CD8-positive, alpha-beta memory T cell (primary cell): ENCODE results near the gene TAAR9. TPM values are rescaled to one million over a fixed set of nuclear protein-coding genes. Genes with fewer than 3 reads are reported as not detected.
"Not testable (repeated sequence)": the region's sequence is repeated elsewhere in the genome, so short reads cannot be mapped to it uniquely, and the experiment has no call there.

Experiments
- CTCF ChIA-PET: fragments of 350-600 bp; sonication (Branson Sonifier 250); formaldehyde crosslinking; loops from one replicate; lab custom pipeline; 2021; ENCODE audit warnings: antibody characterized with exemption; lab: Charles Lee
- POLR2A ChIA-PET: fragments of 350-600 bp; sonication (Branson Sonifier 250); formaldehyde crosslinking; loops from one replicate; lab custom pipeline; 2021; ENCODE audit warnings: antibody characterized with exemption; lab: Charles Lee
- DNase-seq, 5 donors: peaks; one replicate each; pipeline versions ENCODE4 v3.0.0 to v3.0.0-alpha.2; 2020 to 2022; ENCODE audit warnings: mixed read lengths in 1 of 5
- H3K27ac ChIP-seq: one replicate; pipeline ENCODE4 v1.7.0; 2013; ENCODE audit warnings: low read depth, mild to moderate bottlenecking, low read length, moderate library complexity
- H3K27me3 ChIP-seq: 2 replicates; pipeline ENCODE4 v1.7.0; 2013; ENCODE audit warnings: low read length, mild to moderate bottlenecking; ENCODE audit not compliant: insufficient read depth, poor library complexity, severe bottlenecking
- H3K36me3 ChIP-seq: 2 replicates; pipeline ENCODE4 v1.7.0; 2013; ENCODE audit warnings: mild to moderate bottlenecking, low read length, moderate library complexity; ENCODE audit not compliant: insufficient read depth
- H3K4me1 ChIP-seq: 2 replicates; pipeline ENCODE4 v1.7.0; 2013; ENCODE audit warnings: mild to moderate bottlenecking, low read length, moderate library complexity; ENCODE audit not compliant: insufficient read depth
- H3K4me3 ChIP-seq: 2 replicates; pipeline ENCODE4 v1.7.0; 2013; ENCODE audit warnings: mild to moderate bottlenecking, low read length
- H3K9me3 ChIP-seq: 2 replicates; pipeline ENCODE4 v1.7.0; 2013; ENCODE audit warnings: mild to moderate bottlenecking, low read length
- H3K27ac Mint-ChIP-seq, 8 donors: one replicate each; pipeline ENCODE4 v1.8.0; 2020 to 2021; ENCODE audit warnings: mixed read lengths in 8 of 8, mild to moderate bottlenecking in 6 of 8, inconsistent platforms in 3 of 8, moderate library complexity in 3 of 8
- H3K27me3 Mint-ChIP-seq, 2 donors: one replicate each; pipeline ENCODE4 v1.8.0; 2020 to 2021; ENCODE audit warnings: mixed read lengths in 2 of 2, mild to moderate bottlenecking in 1 of 2, moderate library complexity in 1 of 2
- H3K36me3 Mint-ChIP-seq, 3 donors: one replicate each; pipeline ENCODE4 v1.8.0; 2020 to 2021; ENCODE audit warnings: mixed read lengths in 3 of 3, inconsistent platforms in 1 of 3, mild to moderate bottlenecking in 1 of 3
- H3K4me1 Mint-ChIP-seq, 3 donors: one replicate each; pipeline ENCODE4 v1.8.0; 2020 to 2021; ENCODE audit warnings: mixed read lengths in 3 of 3, inconsistent platforms in 1 of 3, mild to moderate bottlenecking in 1 of 3
- H3K4me3 Mint-ChIP-seq, 7 donors: one replicate each; pipeline ENCODE4 v1.8.0; 2020 to 2021; ENCODE audit warnings: mixed read lengths in 7 of 7, mild to moderate bottlenecking in 6 of 7, moderate library complexity in 4 of 7, inconsistent platforms in 2 of 7
- H3K9me3 Mint-ChIP-seq, 5 donors: one replicate each; pipeline ENCODE4 v1.8.0; 2020 to 2022; ENCODE audit warnings: mixed read lengths in 5 of 5, mild to moderate bottlenecking in 3 of 5, moderate library complexity in 2 of 5, inconsistent platforms in 1 of 5
- polyA plus RNA-seq: library from polyadenylated mRNA; unstranded; fragments of 300-500 nt; fragmentation: Illumina TruSeq; gene quantifications from one replicate; pipeline ENCODE4 v1.2.3, GENCODE V29; 2021
- total RNA-seq, 2 experiments: library from RNA; stranded (reverse); gene quantifications; one replicate each; pipeline ENCODE4 v1.2.3, GENCODE V29; 2021

The TAAR9 gene
- total and polyA plus RNA-seq, 3 experiments from 2014 or later: not detected

DNA sequence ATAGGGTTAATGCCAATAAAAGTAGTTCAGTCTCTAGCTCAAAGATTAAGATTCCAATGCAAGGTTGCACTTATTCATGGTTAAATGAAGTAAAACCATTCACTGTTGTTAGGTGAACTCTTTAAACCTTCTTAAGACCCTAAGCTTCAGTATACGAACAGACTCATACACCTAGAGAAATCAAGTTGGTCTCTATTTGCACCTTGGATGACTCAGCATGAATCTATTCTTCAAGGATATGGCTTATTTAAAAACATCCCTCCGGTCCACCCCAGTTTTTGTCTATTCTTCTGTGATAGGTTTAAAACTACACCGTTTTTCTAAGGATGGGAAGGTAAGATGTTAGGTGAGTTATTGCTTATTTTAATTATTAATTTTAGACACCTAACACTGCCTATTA lies 932 bp upstream of the TAAR9 start:
- CTCF ChIA-PET: no interaction called here
- no peaks in the 10 kb centered on the region for H3K4me1 Mint-ChIP-seq
- no peak overlapping the region for H3K4me3 Mint-ChIP-seq
- peaks cover 7 to 39% of the 10 kb centered on the region in 2 donors for H3K27me3 Mint-ChIP-seq
- H3K4me3 ChIP-seq: no peak overlapping the region
- H3K9me3 Mint-ChIP-seq: peaks cover 0 to 3% (median 0%) of the 10 kb centered on the region in 5 donors
- H3K36me3 ChIP-seq: no peaks in the 10 kb centered on the region
- no peak for DNase-seq
- H3K27me3 ChIP-seq: no peaks in the 10 kb centered on the region
- POLR2A ChIA-PET: no interaction called here
- no peaks in the 10 kb centered on the region for H3K4me1 ChIP-seq
- H3K36me3 Mint-ChIP-seq: peaks cover 0 to 14% (median 0%) of the 10 kb centered on the region in 3 donors
- no peak overlapping the region for H3K27ac ChIP-seq
- no peaks in the 10 kb centered on the region for H3K9me3 ChIP-seq
- no peak overlapping the region for H3K27ac Mint-ChIP-seq

DNA sequence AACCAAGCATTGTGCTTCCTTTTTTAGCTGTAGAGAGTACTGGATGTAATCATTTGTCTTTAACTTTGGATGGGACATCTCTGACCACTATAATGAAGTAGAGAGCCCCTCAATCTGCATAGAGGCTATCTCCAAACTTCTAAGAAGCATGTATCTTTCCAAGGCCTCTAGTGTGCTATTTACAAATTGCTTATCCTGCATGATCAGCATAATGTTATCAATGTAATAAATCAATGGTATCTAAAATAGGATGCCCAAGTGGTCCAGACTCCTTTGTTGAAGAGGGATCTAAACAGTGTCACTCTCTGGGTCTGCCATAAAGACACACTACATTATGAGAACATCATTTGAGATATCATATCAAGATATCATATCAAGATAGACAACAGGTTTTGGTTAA lies 6.7 kb downstream of the TAAR9 start:
- no peak for DNase-seq
- no peak overlapping the region for H3K27ac Mint-ChIP-seq
- Histone ChIP-seq H3K36me3 (no peaks in the 10 kb centered on the region), H3K4me1 (no peaks in the 10 kb centered on the region), H3K9me3 (no peaks in the 10 kb centered on the region), H3K27me3 (no peaks in the 10 kb centered on the region), H3K27ac (no peak overlapping the region), H3K4me3 (no peak overlapping the region)
- no peaks in the 10 kb centered on the region for H3K4me1 Mint-ChIP-seq
- H3K4me3 Mint-ChIP-seq: no peak overlapping the region
- CTCF ChIA-PET: no interaction called here
- peaks cover 12 to 24% of the 10 kb centered on the region in 2 donors for H3K27me3 Mint-ChIP-seq
- POLR2A ChIA-PET: no interaction called here
- no peaks in the 10 kb centered on the region for H3K9me3 Mint-ChIP-seq
- H3K36me3 Mint-ChIP-seq: no peaks in the 10 kb centered on the region

DNA sequence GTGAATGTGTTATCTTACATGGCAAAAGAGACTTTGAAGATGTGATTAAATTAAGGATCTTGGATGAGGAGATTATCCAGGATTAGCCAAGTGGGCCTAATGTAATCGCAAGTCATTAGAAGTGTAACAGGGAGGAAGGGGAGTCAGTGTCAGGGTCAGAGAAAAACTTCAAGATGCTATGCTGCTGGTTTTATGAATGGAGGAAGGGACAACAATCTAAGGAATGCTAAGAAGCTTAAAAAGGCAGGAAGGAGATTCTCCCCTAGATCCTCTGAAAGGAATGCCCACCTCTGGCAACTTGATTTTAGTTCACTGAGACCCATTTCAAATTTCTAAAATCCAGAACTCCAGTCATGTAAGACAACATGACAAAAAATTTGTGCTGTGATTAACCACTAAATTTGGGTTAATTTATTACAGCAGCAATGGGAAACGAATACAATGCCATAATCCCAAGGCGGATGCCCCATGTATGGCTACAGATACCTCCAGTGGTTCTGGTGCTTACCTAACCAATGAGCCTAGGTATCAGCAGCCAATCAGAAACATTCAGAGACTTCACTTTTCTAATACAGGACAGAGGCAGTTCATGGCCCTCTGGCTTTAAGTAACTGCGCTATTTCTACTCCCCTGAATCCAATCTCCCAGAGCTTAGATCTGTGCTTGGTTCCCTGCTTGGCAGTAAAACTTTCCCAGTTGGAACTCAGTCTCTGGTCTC lies 10.8 kb downstream of the TAAR9 start:
- H3K27me3 ChIP-seq: no peaks in the 10 kb centered on the region
- H3K9me3 ChIP-seq: no peaks in the 10 kb centered on the region
- no peaks in the 10 kb centered on the region for H3K4me1 ChIP-seq
- POLR2A ChIA-PET: no interaction called here
- H3K36me3 ChIP-seq: no peaks in the 10 kb centered on the region
- no peaks in the 10 kb centered on the region for H3K4me1 Mint-ChIP-seq
- H3K4me3 Mint-ChIP-seq: no peak overlapping the region
- H3K36me3 Mint-ChIP-seq: no peaks in the 10 kb centered on the region
- H3K4me3 ChIP-seq: no peak overlapping the region
- no peak overlapping the region for H3K27ac Mint-ChIP-seq
- no peak for DNase-seq
- H3K27ac ChIP-seq: no peak overlapping the region
- CTCF ChIA-PET: no interaction called here
- peaks cover 8 to 18% of the 10 kb centered on the region in 2 donors for H3K27me3 Mint-ChIP-seq
- H3K9me3 Mint-ChIP-seq: no peaks in the 10 kb centered on the region

DNA sequence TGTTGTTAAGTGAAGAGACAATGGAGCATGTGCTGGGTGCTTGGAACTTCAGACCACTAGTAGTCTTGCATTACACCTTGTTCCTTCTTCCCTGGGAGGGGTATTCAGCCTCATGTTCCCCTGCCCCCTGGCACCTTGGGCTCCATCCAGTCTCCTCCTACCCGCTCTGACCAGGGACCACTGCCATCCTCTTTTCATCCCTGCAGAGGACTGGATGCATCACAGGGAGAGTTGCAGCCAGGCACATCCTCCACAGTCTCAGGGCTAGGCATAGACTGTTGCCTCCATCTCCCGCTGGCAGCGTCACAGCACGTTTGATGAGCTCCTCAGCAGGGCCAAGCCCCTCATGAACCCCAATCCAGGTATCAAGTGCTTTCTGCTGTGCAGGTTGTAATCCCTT lies 13.1 kb downstream of the TAAR9 start:
- ChIA-PET POLR2A (no interaction called here), CTCF (no interaction called here)
- Mint-ChIP-seq H3K9me3 (no peaks in the 10 kb centered on the region), H3K36me3 (no peaks in the 10 kb centered on the region), H3K27ac (no peak overlapping the region), H3K4me1 (no peaks in the 10 kb centered on the region), H3K27me3 (peaks cover 4 to 28% of the 10 kb centered on the region in 2 donors), H3K4me3 (no peak overlapping the region)
- H3K36me3 ChIP-seq: no peaks in the 10 kb centered on the region
- no peak overlapping the region for H3K4me3 ChIP-seq
- H3K4me1 ChIP-seq: no peaks in the 10 kb centered on the region
- H3K27ac ChIP-seq: no peak overlapping the region
- DNase-seq: no peak
- H3K27me3 ChIP-seq: no peaks in the 10 kb centered on the region
- H3K9me3 ChIP-seq: no peaks in the 10 kb centered on the region

DNA sequence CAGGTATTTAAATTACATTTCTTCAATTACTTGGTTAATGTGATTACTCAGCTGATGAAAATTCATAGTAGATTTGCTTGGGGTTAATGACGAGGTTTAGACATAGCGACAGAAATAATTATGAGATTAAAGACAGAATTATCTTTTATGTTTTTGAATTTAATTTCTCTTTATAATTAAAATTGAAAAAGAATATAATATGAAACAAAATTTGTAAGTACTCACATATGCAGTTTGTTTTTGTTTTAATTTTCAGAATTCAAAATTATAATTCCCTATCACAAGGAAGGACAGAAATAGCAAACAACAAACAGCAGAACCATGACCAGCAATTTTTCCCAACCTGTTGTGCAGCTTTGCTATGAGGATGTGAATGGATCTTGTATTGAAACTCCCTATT lies 14.3 kb downstream of the TAAR9 start, which contains the start of gene TAAR8:
TSS of gene TAAR8 (plus strand) at position 301 of the 400 bp plus-strand sequence. CDS start at position 322, 21 bp downstream.
- Mint-ChIP-seq H3K36me3 (no peaks in the 10 kb centered on the region), H3K27ac (no peak within 1 kb of the TSS), H3K4me1 (no peaks in the 10 kb centered on the region), H3K27me3 (peaks cover 4 to 40% of the 10 kb centered on the region in 2 donors), H3K4me3 (no peak within 1 kb of the TSS), H3K9me3 (no peaks in the 10 kb centered on the region)
- Histone ChIP-seq H3K27me3 (no peaks in the 10 kb centered on the region), H3K4me1 (no peaks in the 10 kb centered on the region), H3K27ac (no peak within 1 kb of the TSS), H3K9me3 (no peaks in the 10 kb centered on the region), H3K4me3 (no peak within 1 kb of the TSS), H3K36me3 (no peaks in the 10 kb centered on the region)
- no peak for DNase-seq
- ChIA-PET POLR2A (no interaction called here), CTCF (interaction anchor here (0.8 kb wide), 1 partner anchor 26 kb away, joined by 3 read pairs; no protein-coding TSS in a partner anchor)

DNA sequence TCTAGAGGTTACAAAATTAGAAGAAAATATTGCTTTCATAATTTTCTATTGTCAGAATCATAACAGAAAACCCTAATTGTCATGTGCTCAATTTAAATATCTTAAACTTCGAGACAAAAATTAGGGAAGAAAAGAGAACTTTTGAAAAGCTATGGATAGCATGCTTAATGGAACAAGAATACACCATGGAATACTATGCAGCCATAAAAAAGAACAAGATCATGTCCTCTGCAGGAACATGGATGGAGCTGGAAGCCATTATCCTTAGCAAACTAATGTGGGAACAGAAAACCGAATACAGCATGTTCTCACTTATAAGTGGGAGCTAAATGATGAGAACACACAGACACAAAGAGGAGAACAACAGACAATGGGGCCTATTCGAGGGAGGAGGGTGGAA lies 22.0 kb downstream of the TAAR9 start:
- H3K9me3 ChIP-seq, CTCF ChIA-PET, H3K36me3 Mint-ChIP-seq, H3K27me3 ChIP-seq, H3K4me1 ChIP-seq, H3K36me3 ChIP-seq, H3K4me3 ChIP-seq, H3K4me1 Mint-ChIP-seq, H3K4me3 Mint-ChIP-seq, H3K9me3 Mint-ChIP-seq, H3K27ac Mint-ChIP-seq, DNase-seq, H3K27ac ChIP-seq, POLR2A ChIA-PET: not testable (repeated sequence)
- peaks cover 9 to 48% of the 10 kb centered on the region in 2 donors for H3K27me3 Mint-ChIP-seq

DNA sequence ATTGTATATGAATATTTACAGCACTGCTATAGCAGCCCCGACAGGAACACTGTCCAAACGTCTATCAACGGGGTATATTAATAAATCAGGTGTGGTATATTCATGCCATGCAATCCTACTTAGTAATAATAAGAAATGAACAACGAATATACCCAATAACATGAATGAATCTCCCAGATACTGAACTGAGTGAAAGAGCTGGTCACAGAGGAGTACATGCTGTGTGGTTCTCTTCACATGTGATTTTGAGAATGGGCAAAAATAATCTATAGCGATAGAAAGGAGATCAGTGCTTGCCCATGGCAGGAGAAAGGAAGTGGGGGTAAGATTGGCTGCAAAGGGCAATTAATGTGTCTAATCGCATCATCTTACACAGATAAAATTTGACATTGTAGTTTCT lies 28.3 kb downstream of the TAAR9 start:
- H3K4me1 ChIP-seq: no peaks in the 10 kb centered on the region
- no peak overlapping the region for H3K27ac Mint-ChIP-seq
- no peak overlapping the region for H3K4me3 ChIP-seq
- no peak overlapping the region for H3K27ac ChIP-seq
- no peak for DNase-seq
- H3K27me3 ChIP-seq: peaks cover 10% of the 10 kb centered on the region
- H3K36me3 ChIP-seq: no peaks in the 10 kb centered on the region
- no peaks in the 10 kb centered on the region for H3K4me1 Mint-ChIP-seq
- H3K9me3 Mint-ChIP-seq: no peaks in the 10 kb centered on the region
- H3K9me3 ChIP-seq: no peaks in the 10 kb centered on the region
- CTCF ChIA-PET: no interaction called here
- H3K27me3 Mint-ChIP-seq: peaks cover 0 to 35% of the 10 kb centered on the region in 2 donors
- no peak overlapping the region for H3K4me3 Mint-ChIP-seq
- no peaks in the 10 kb centered on the region for H3K36me3 Mint-ChIP-seq
- POLR2A ChIA-PET: no interaction called here

DNA sequence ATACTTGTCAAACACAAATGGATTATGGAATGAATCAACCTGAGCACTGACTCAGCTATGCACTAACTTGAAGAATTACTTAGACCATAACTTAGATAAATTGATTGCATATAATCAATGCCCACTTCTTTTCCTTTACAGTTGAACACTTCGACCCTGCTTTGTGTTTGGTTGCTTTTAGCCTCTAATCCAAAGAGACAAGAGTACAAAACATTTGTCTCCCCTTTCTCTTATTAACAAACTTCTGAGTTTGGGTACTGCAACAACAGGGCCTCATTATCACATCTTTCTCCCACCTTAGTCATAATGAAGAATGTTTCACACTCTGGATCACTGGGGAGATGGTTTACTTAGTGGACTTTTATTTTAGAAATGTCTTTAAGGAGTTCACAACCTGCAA lies 29.5 kb downstream of the TAAR9 start:
- no peaks in the 10 kb centered on the region for H3K9me3 ChIP-seq
- Mint-ChIP-seq H3K4me3 (no peak overlapping the region), H3K4me1 (no peaks in the 10 kb centered on the region), H3K27me3 (peaks cover 2 to 40% of the 10 kb centered on the region in 2 donors), H3K9me3 (no peaks in the 10 kb centered on the region), H3K27ac (no peak overlapping the region), H3K36me3 (no peaks in the 10 kb centered on the region)
- no peaks in the 10 kb centered on the region for H3K36me3 ChIP-seq
- H3K27ac ChIP-seq: no peak overlapping the region
- DNase-seq: no peak
- H3K4me3 ChIP-seq: no peak overlapping the region
- H3K27me3 ChIP-seq: peaks cover 8% of the 10 kb centered on the region
- ChIA-PET POLR2A (no interaction called here), CTCF (no interaction called here)
- no peaks in the 10 kb centered on the region for H3K4me1 ChIP-seq
